CD14-positive monocyte (primary cell): ENCODE measurements around the gene SHISAL1. TPM values are rescaled to one million over a fixed set of nuclear protein-coding genes. Genes with fewer than 3 reads are reported as not detected.

Experiments
- DNase-seq, 3 donors: peaks; one replicate each; pipeline ENCODE4 v3.0.0-alpha.2; 2011 to 2022
- H2AFZ ChIP-seq: 2 replicates; pipeline ENCODE4 v1.6.0; 2012; ENCODE audit warnings: mild to moderate bottlenecking, low read depth, low read length, inconsistent platforms; ENCODE audit not compliant: insufficient read depth, poor library complexity, severe bottlenecking
- H3K27ac ChIP-seq, 2 donors: 1 replicate in 1 of 2; 2 replicates in 1 of 2; pipeline ENCODE4 v1.5.1; 2012 to 2013; ENCODE audit warnings: low read length in 2 of 2, control low read depth in 1 of 2, inconsistent platforms in 1 of 2, low read depth in 1 of 2, mild to moderate bottlenecking in 1 of 2
- H3K27me3 ChIP-seq, 2 donors: one replicate each; pipeline versions ENCODE4 v1.6.0 to v1.6.1; 2011 to 2013; ENCODE audit warnings: low read length in 2 of 2; ENCODE audit not compliant: control insufficient read depth in 2 of 2, insufficient read depth in 2 of 2
- H3K36me3 ChIP-seq, 2 donors: replicated peaks in 1 of 2; 1 replicate in 1 of 2; 2 replicates in 1 of 2; pipeline versions ENCODE4 v1.5.1 to v1.6.1; 2012 to 2013; ENCODE audit warnings: low read length in 2 of 2, control low read depth in 1 of 2, inconsistent platforms in 1 of 2, mild to moderate bottlenecking in 1 of 2; ENCODE audit not compliant: insufficient read depth in 2 of 2, control insufficient read depth in 1 of 2
- H3K4me1 ChIP-seq, 2 donors: 1 replicate in 1 of 2; 2 replicates in 1 of 2; pipeline versions ENCODE4 v1.5.1 to v1.6.1; 2012 to 2013; ENCODE audit warnings: low read length in 2 of 2, control low read depth in 1 of 2, inconsistent platforms in 1 of 2, mild to moderate bottlenecking in 1 of 2, moderate library complexity in 1 of 2; ENCODE audit not compliant: insufficient read depth in 2 of 2, control insufficient read depth in 1 of 2
- H3K4me2 ChIP-seq: replicated peaks from 2 replicates; pipeline ENCODE3; 2012; ENCODE audit warnings: low read length, moderate library complexity, mild to moderate bottlenecking; ENCODE audit not compliant: poor library complexity, severe bottlenecking; ENCODE audit errors: extremely low read depth
- H3K4me3 ChIP-seq, 3 experiments: fragments of 200-600 bp in 1 of 3; sonication (generic) in 1 of 3; replicated peaks in 1 of 3; 1 replicate in 2 of 3; 2 replicates in 1 of 3; pipeline ENCODE4 v1.5.1; 2011 to 2013; ENCODE audit warnings: low read length in 3 of 3, mild to moderate bottlenecking in 3 of 3, control low read depth in 2 of 3, low read depth in 2 of 3, inconsistent platforms in 1 of 3, moderate library complexity in 1 of 3
- H3K79me2 ChIP-seq: 2 replicates; pipeline ENCODE4 v1.6.0; 2012; ENCODE audit warnings: mild to moderate bottlenecking, control low read depth, inconsistent platforms, low read length, moderate library complexity; ENCODE audit not compliant: insufficient read depth
- H3K9ac ChIP-seq: 2 replicates; pipeline ENCODE4 v1.6.0; 2017; ENCODE audit warnings: low read length, mild to moderate bottlenecking; ENCODE audit not compliant: insufficient read depth, poor library complexity, severe bottlenecking
- H3K9me3 ChIP-seq, 2 donors: replicated peaks in 1 of 2; 1 replicate in 1 of 2; 2 replicates in 1 of 2; pipeline versions ENCODE4 v1.5.1 to v1.6.1; 2012 to 2013; ENCODE audit warnings: low read length in 2 of 2, control low read depth in 1 of 2; ENCODE audit not compliant: control insufficient read depth in 1 of 2, insufficient read depth in 1 of 2
- H4K20me1 ChIP-seq: 2 replicates; pipeline ENCODE4 v1.6.0; 2012; ENCODE audit warnings: mild to moderate bottlenecking, low read length, control low read depth, moderate library complexity; ENCODE audit not compliant: insufficient read depth
- H3K27ac Mint-ChIP-seq, 7 donors: one replicate each; pipeline ENCODE4 v1.8.0; 2020; ENCODE audit warnings: mild to moderate bottlenecking in 7 of 7, mixed read lengths in 7 of 7, moderate library complexity in 6 of 7, inconsistent platforms in 2 of 7
- H3K27me3 Mint-ChIP-seq, 3 donors: one replicate each; pipeline ENCODE4 v1.8.0; 2021 to 2022; ENCODE audit warnings: low read depth in 3 of 3, mild to moderate bottlenecking in 3 of 3, mixed read lengths in 3 of 3, moderate library complexity in 3 of 3, inconsistent platforms in 1 of 3
- H3K36me3 Mint-ChIP-seq, 2 donors: one replicate each; pipeline ENCODE4 v1.8.0; 2020; ENCODE audit warnings: mixed read lengths in 2 of 2, inconsistent platforms in 1 of 2, mild to moderate bottlenecking in 1 of 2
- H3K4me1 Mint-ChIP-seq: one replicate; pipeline ENCODE4 v1.8.0; 2020; ENCODE audit warnings: mild to moderate bottlenecking, mixed read lengths
- H3K4me3 Mint-ChIP-seq, 2 donors: one replicate each; pipeline ENCODE4 v1.8.0; 2020; ENCODE audit warnings: mild to moderate bottlenecking in 2 of 2, mixed read lengths in 2 of 2, moderate library complexity in 1 of 2
- H3K9me3 Mint-ChIP-seq, 7 donors: one replicate each; pipeline ENCODE4 v1.8.0; 2020 to 2022; ENCODE audit warnings: mixed read lengths in 7 of 7, mild to moderate bottlenecking in 6 of 7, moderate library complexity in 6 of 7, inconsistent platforms in 2 of 7
- CTCF ChIP-seq: fragments of 200-600 bp; IDR thresholded peaks from one replicate; pipeline ENCODE4 v1.8.0; 2022; ENCODE audit warnings: antibody characterized with exemption, mild to moderate bottlenecking
- WGBS: methylation state at CpG from one replicate; pipeline ENCODE4 v1.1.5; 2013; ENCODE audit warnings: missing lambda C conversion rate; ENCODE audit not compliant: insufficient coverage; 5-methylcytosine and 5-hydroxymethylcytosine counted together
- intact Hi-C, 2 donors: fragments of 100-400 bp; cut with micrococcal nuclease; formaldehyde crosslinking; loops; one replicate each; pipeline versions ENCODE4 v1.15.0 to v1.15.1; 2023
- polyA minus RNA-seq: library from RNA; depleted of rRNA, polyadenylated mRNA; stranded (reverse); fragments of >200 nt; gene quantifications from 2 replicates; pipeline ENCODE4 v1.2.3, GENCODE V29; 2012
- polyA plus RNA-seq, 3 donors: library from polyadenylated mRNA; depleted of rRNA in 1 of 3; unstranded in 2 of 3; stranded (reverse) in 1 of 3; fragments of 300-500 nt in 2 of 3; fragments of >200 nt in 1 of 3; fragmentation: Illumina TruSeq in 2 of 3; gene quantifications; 1 replicate in 2 of 3; 2 replicates in 1 of 3; pipeline ENCODE4 v1.2.3, GENCODE V29; 2012 to 2021
- total RNA-seq, 12 experiments: library from RNA in 1 of 12; stranded (reverse) in 1 of 12; fragments of 120-200 nt in 1 of 12; gene quantifications; one replicate each; pipeline ENCODE4 v1.2.4 and lab custom pipeline; 2013 to 2026; ENCODE audit warnings: mixed read lengths in 6 of 12, inconsistent platforms in 1 of 12

The SHISAL1 gene
- 0.02 TPM for total RNA-seq (2013)
- polyA plus RNA-seq, result not detected
- not detected in 2 replicates for polyA minus RNA-seq
- total RNA-seq (lab: John Stamatoyannopoulos, UW), result 0 to 3.7 (median 0.26) reads per million in 11 experiments

- Histone ChIP-seq H3K36me3 (no peaks in the 10 kb centered on the region), H3K4me1 (peaks cover 5 to 11% of the 10 kb centered on the region in 2 donors), H3K4me3 (no peak within 1 kb of the TSS), H3K9me3 (no peaks in the 10 kb centered on the region), H3K27ac (no peak within 1 kb of the TSS), H3K27me3 (no peaks in the 10 kb centered on the region), H2AFZ (no peak within 1 kb of the TSS), H3K9ac (no peak within 1 kb of the TSS), H3K4me2 (no peak within 1 kb of the TSS), H3K79me2 (no peaks in the 10 kb centered on the region), H4K20me1 (no peaks in the 10 kb centered on the region)
- Mint-ChIP-seq H3K27ac (no peak within 1 kb of the TSS), H3K9me3 (no peaks in the 10 kb centered on the region), H3K27me3 (peaks cover 2 to 10% (median 3%) of the 10 kb centered on the region in 3 donors), H3K4me3 (no peak within 1 kb of the TSS), H3K4me1 (peaks cover 11% of the 10 kb centered on the region), H3K36me3 (no peaks in the 10 kb centered on the region)
- DNase-seq, result no peak
- no peak for TF ChIP-seq CTCF
- WGBS, result 95% methylated on average over 11 of the region's 12 CpGs
- intact Hi-C loops, result no loop called here
Measured at GRCh38 chr22:44312766-44313165, at the start of gene SHISAL1. SHISAL1 (minus strand) TSS chr22:44312951; CDS start chr22:44300945, 12,006 bp downstream.

GRCh38 chr22:44361391-44362126 lies 48.8 kb upstream of the SHISAL1 start:
- no peak overlapping the region for H3K27ac ChIP-seq
- Mint-ChIP-seq H3K36me3 (no peaks in the 10 kb centered on the region), H3K27me3 (peaks cover 5 to 11% (median 9%) of the 10 kb centered on the region in 3 donors), H3K4me3 (no peak overlapping the region), H3K9me3 (no peaks in the 10 kb centered on the region), H3K4me1 (no peaks in the 10 kb centered on the region), H3K27ac (peak overlapping the region in 1 of 7 donors; percentile 22)
- no peak for DNase-seq
- no peaks in the 10 kb centered on the region for H3K4me1 ChIP-seq
- no peak overlapping the region for H3K9ac ChIP-seq
- no peak overlapping the region for H3K4me3 ChIP-seq
- WGBS, result 92% methylated on average over 6 of the region's 12 CpGs
- H2AFZ ChIP-seq, result no peak overlapping the region
- H3K27me3 ChIP-seq, result no peaks in the 10 kb centered on the region
- H3K4me2 ChIP-seq, result no peak overlapping the region
- no peaks in the 10 kb centered on the region for H4K20me1 ChIP-seq
- no peak for TF ChIP-seq CTCF
- no peaks in the 10 kb centered on the region for H3K9me3 ChIP-seq
- intact Hi-C loops, result no loop called here
- no peaks in the 10 kb centered on the region for H3K79me2 ChIP-seq
- no peaks in the 10 kb centered on the region for H3K36me3 ChIP-seq
